IMR-90 (cell line): ENCODE measurements around the gene TMEM86B. TPM values are rescaled to one million over a fixed set of nuclear protein-coding genes. Genes with fewer than 3 reads are reported as not detected.

Experiments
- ATAC-seq: fragments of 200-7000 bp; cut with Tn5 transposase; 2 replicates; pipeline ENCODE4 v1.9.1; 2020; ENCODE audit warnings: low read depth, mild to moderate bottlenecking, moderate library complexity
- BruUV-seq: library from RNA; stranded (reverse); fragments of 400-500 nt; replicated peaks from 2 replicates; lab custom pipeline; 2021; lab: Mats Ljungman, UMichigan
- CTCF ChIA-PET: fragments of 300-600 bp; formaldehyde crosslinking; extraction: SDS; loops from one replicate; lab custom pipeline; 2021; ENCODE audit warnings: antibody characterized with exemption; lab: Yijun Ruan, JAX
- POLR2A ChIA-PET: fragments of 300-600 bp; sonication (Branson Sonifier 250); formaldehyde crosslinking; loops from one replicate; lab custom pipeline; 2022; ENCODE audit warnings: antibody characterized with exemption; ENCODE audit not compliant: unreplicated experiment; lab: Charles Lee
- DNase-seq: peaks from one replicate; pipeline ENCODE4 v3.0.0; 2013
- H2AFZ ChIP-seq: replicated peaks from 2 replicates; pipeline ENCODE3; 2013; ENCODE audit warnings: low read length, mild to moderate bottlenecking; ENCODE audit not compliant: poor library complexity
- H2AK5ac ChIP-seq: 2 replicates; pipeline ENCODE4 v1.6.1; 2013; ENCODE audit warnings: low read depth, low read length, inconsistent platforms
- H2AK9ac ChIP-seq: replicated peaks from 2 replicates; pipeline ENCODE3; 2013; ENCODE audit warnings: mild to moderate bottlenecking, low read depth, low read length, moderate library complexity; ENCODE audit not compliant: poor library complexity
- H2BK120ac ChIP-seq: 2 replicates; pipeline ENCODE4 v1.6.1; 2013; ENCODE audit warnings: low read depth, low read length, inconsistent platforms
- H2BK15ac ChIP-seq: 3 replicates; pipeline ENCODE4 v1.6.1; 2013; ENCODE audit warnings: low read depth, low read length, inconsistent platforms
- H2BK20ac ChIP-seq: 2 replicates; pipeline ENCODE4 v1.6.1; 2013; ENCODE audit warnings: low read depth, mild to moderate bottlenecking, inconsistent platforms, low read length, moderate library complexity
- H2BK5ac ChIP-seq: 2 replicates; pipeline ENCODE4 v1.6.1; 2013; ENCODE audit warnings: mild to moderate bottlenecking, low read depth, low read length, inconsistent platforms; ENCODE audit not compliant: poor library complexity, severe bottlenecking
- H3K14ac ChIP-seq: replicated peaks from 2 replicates; pipeline ENCODE4 v1.6.1; 2013; ENCODE audit warnings: low read depth, low read length, inconsistent platforms
- H3K18ac ChIP-seq: 2 replicates; pipeline ENCODE4 v1.6.1; 2013; ENCODE audit warnings: low read depth, low read length, control low read depth
- H3K23ac ChIP-seq: 2 replicates; pipeline ENCODE4 v1.6.1; 2013; ENCODE audit warnings: low read depth, low read length, inconsistent platforms
- H3K27ac ChIP-seq: 2 replicates; pipeline ENCODE4 v1.5.1; 2013; ENCODE audit warnings: mild to moderate bottlenecking, control low read depth, low read length; ENCODE audit not compliant: insufficient read depth
- H3K27me3 ChIP-seq: 2 replicates; pipeline ENCODE4 v1.6.1; 2013; ENCODE audit warnings: low read length; ENCODE audit not compliant: control insufficient read depth, insufficient read depth
- H3K36me3 ChIP-seq: 2 replicates; pipeline ENCODE4 v1.6.1; 2013; ENCODE audit warnings: low read length, mixed read lengths; ENCODE audit not compliant: control insufficient read depth, insufficient read depth
- H3K4ac ChIP-seq: 2 replicates; pipeline ENCODE4 v1.6.1; 2013; ENCODE audit warnings: low read depth, low read length, inconsistent platforms
- H3K4me1 ChIP-seq: 2 replicates; pipeline ENCODE4 v1.6.1; 2013; ENCODE audit warnings: low read length, mixed read lengths; ENCODE audit not compliant: control insufficient read depth, insufficient read depth
- H3K4me2 ChIP-seq: 2 replicates; pipeline ENCODE4 v1.6.1; 2013; ENCODE audit warnings: low read depth, mild to moderate bottlenecking, control low read depth, low read length, moderate library complexity
- H3K4me3 ChIP-seq: 2 replicates; pipeline ENCODE4 v1.5.1; 2013; ENCODE audit warnings: low read depth, mild to moderate bottlenecking, control low read depth, low read length, moderate library complexity; ENCODE audit not compliant: insufficient read depth
- H3K56ac ChIP-seq: 2 replicates; pipeline ENCODE4 v1.6.1; 2013; ENCODE audit warnings: low read length, inconsistent platforms; ENCODE audit not compliant: insufficient read depth; ENCODE audit errors: extremely low read depth
- H3K79me1 ChIP-seq, 2 experiments: 2 replicates each; pipeline ENCODE4 v1.6.1; 2013; ENCODE audit warnings: low read length in 2 of 2, inconsistent platforms in 1 of 2, low read depth in 1 of 2
- H3K9ac ChIP-seq: 2 replicates; pipeline ENCODE4 v1.6.1; 2013; ENCODE audit warnings: low read depth, low read length, control low read depth
- H3K9me1 ChIP-seq: 2 replicates; pipeline ENCODE4 v1.6.1; 2013; ENCODE audit warnings: low read length, inconsistent platforms; ENCODE audit not compliant: insufficient read depth
- H3K9me3 ChIP-seq: 2 replicates; pipeline ENCODE4 v1.6.1; 2013; ENCODE audit warnings: low read length; ENCODE audit not compliant: control insufficient read depth, insufficient read depth
- H4K20me1 ChIP-seq: 2 replicates; pipeline ENCODE4 v1.6.1; 2013; ENCODE audit warnings: low read length, inconsistent platforms; ENCODE audit not compliant: insufficient read depth
- H4K5ac ChIP-seq: 2 replicates; pipeline ENCODE4 v1.6.1; 2013; ENCODE audit warnings: mild to moderate bottlenecking, low read depth, low read length, control low read depth
- H4K8ac ChIP-seq, 2 experiments: 2 replicates each; pipeline ENCODE4 v1.6.1; 2013; ENCODE audit warnings: low read depth in 2 of 2, low read length in 2 of 2, control low read depth in 1 of 2, inconsistent platforms in 1 of 2
- H4K91ac ChIP-seq: 2 replicates; pipeline ENCODE4 v1.6.1; 2013; ENCODE audit warnings: low read depth, low read length, inconsistent platforms; ENCODE audit not compliant: insufficient read depth
- BHLHE40 ChIP-seq: fragments of 150-350 bp; IDR thresholded peaks from 2 replicates; pipeline ENCODE4 v1.6.1; 2016; ENCODE audit warnings: mild to moderate bottlenecking, low read depth, low read length
- CEBPB ChIP-seq: IDR thresholded peaks from 2 replicates; pipeline ENCODE4 v1.6.1; 2012; ENCODE audit warnings: low read depth, low read length, improper control_type of control experiment
- CTCF ChIP-seq: conservative IDR thresholded peaks from 2 replicates; pipeline ENCODE4 v1.5.1; 2012; ENCODE audit warnings: mild to moderate bottlenecking, low read depth, low read length, improper control_type of control experiment
- ELK1 ChIP-seq: fragments of 150-350 bp; IDR thresholded peaks from 2 replicates; pipeline ENCODE4 v1.6.1; 2016; ENCODE audit warnings: low read depth, mild to moderate bottlenecking, low read length, moderate library complexity, borderline replicate concordance
- FOS ChIP-seq: fragments of 150-350 bp; IDR thresholded peaks from 2 replicates; pipeline ENCODE4 v1.6.1; 2016; ENCODE audit warnings: low read depth, low read length
- MAFK ChIP-seq: IDR thresholded peaks from 2 replicates; pipeline ENCODE4 v1.6.1; 2012; ENCODE audit warnings: low read depth, low read length, improper control_type of control experiment
- MAZ ChIP-seq: IDR thresholded peaks from 2 replicates; pipeline ENCODE4 v1.6.1; 2012; ENCODE audit warnings: low read depth, mild to moderate bottlenecking, low read length, improper control_type of control experiment, moderate library complexity, borderline replicate concordance
- MXI1 ChIP-seq: IDR thresholded peaks from 2 replicates; pipeline ENCODE4 v1.6.1; 2012; ENCODE audit warnings: low read depth, mild to moderate bottlenecking, low read length, moderate library complexity, borderline replicate concordance
- NFE2L2 ChIP-seq: fragments of 150-350 bp; IDR thresholded peaks from 2 replicates; pipeline ENCODE4 v1.6.1; 2016; ENCODE audit warnings: low read depth, mild to moderate bottlenecking, low read length
- RAD21 ChIP-seq: IDR thresholded peaks from 2 replicates; pipeline ENCODE4 v1.6.1; 2012; ENCODE audit warnings: low read length, improper control_type of control experiment
- RCOR1 ChIP-seq: IDR thresholded peaks from 2 replicates; pipeline ENCODE4 v1.6.1; 2012; ENCODE audit warnings: mild to moderate bottlenecking, low read length, improper control_type of control experiment; ENCODE audit not compliant: insufficient replicate concordance
- RFX5 ChIP-seq: IDR thresholded peaks from 2 replicates; pipeline ENCODE4 v1.8.0; 2012; ENCODE audit warnings: low read depth, mild to moderate bottlenecking, low read length, moderate library complexity
- SMC3 ChIP-seq: fragments of 150-350 bp; IDR thresholded peaks from 2 replicates; pipeline ENCODE4 v1.6.1; 2016; ENCODE audit warnings: low read depth, mild to moderate bottlenecking, antibody characterized with exemption, low read length, moderate library complexity
- USF2 ChIP-seq: fragments of 150-350 bp; IDR thresholded peaks from 2 replicates; pipeline ENCODE4 v1.6.1; 2017; ENCODE audit warnings: mild to moderate bottlenecking, antibody characterized with exemption, low read length, low read depth
- whole genome bisulfite sequencing, 2 experiments: methylation state at CpG; one replicate each; pipeline versions ENCODE4 v1.1.5 to v1.1.7; 2013; ENCODE audit warnings: missing lambda C conversion rate in 2 of 2; ENCODE audit not compliant: insufficient read length in 1 of 2; ENCODE audit errors: extremely low coverage in 2 of 2; 5-methylcytosine and 5-hydroxymethylcytosine counted together
- dilution Hi-C: fragments of 300-500 bp; cut with HindIII; formaldehyde crosslinking; loops from one replicate; pipeline ENCODE4 v1.14.3; 2018; ENCODE audit warnings: low sequenced_read_pairs; ENCODE audit not compliant: unreplicated experiment
- in situ Hi-C: fragments of 300-500 bp; cut with MboI; formaldehyde crosslinking; loops from 3 replicates; pipeline ENCODE4 v1.14.3; 2019; ENCODE audit warnings: low sequenced_read_pairs, inconsistent platforms, mixed read lengths
- intact Hi-C: fragments of 100-400 bp; cut with micrococcal nuclease; formaldehyde crosslinking; loops from 2 replicates; pipeline ENCODE4 v1.10.0; 2022
- polyA plus RNA-seq, 3 experiments: library from polyadenylated mRNA; depleted of rRNA; stranded (reverse); fragments of >200 nt; gene quantifications; 2 replicates each; pipeline ENCODE4 v1.2.3, GENCODE V29; 2012; ENCODE audit warnings: low replicate concordance in 1 of 3
- total RNA-seq: library from RNA; depleted of rRNA; stranded (reverse); fragments of >200 nt; gene quantifications from 2 replicates; pipeline ENCODE4 v1.2.3, GENCODE V29; 2012

The TMEM86B gene
- total and polyA plus RNA-seq, 2 of the 4 experiments (the other 2 are of a cell fraction) = 0.18 to 2.4 TPM

GRCh38 chr19:55224038-55224665, 4.4 kb downstream of the TMEM86B start:
- H3K23ac ChIP-seq = no peak overlapping the region
- no peak overlapping the region for H3K18ac ChIP-seq
- no peak overlapping the region for H3K4me3 ChIP-seq
- no peak overlapping the region for H3K9ac ChIP-seq
- H2AK5ac ChIP-seq = no peak overlapping the region
- no TSS peak for BruUV-seq
- TF ChIP-seq RCOR1 (no peak), RAD21 (no peak), MXI1 (no peak), NFE2L2 (no peak), SMC3 (no peak), MAZ (no peak), RFX5 (no peak), USF2 (no peak), MAFK (no peak), BHLHE40 (no peak), FOS (no peak), ELK1 (no peak), CEBPB (no peak), CTCF (no peak)
- POLR2A ChIA-PET = no interaction called here
- no peaks in the 10 kb centered on the region for H3K27me3 ChIP-seq
- DNase-seq = no peak
- H3K4ac ChIP-seq = no peak overlapping the region
- dilution Hi-C loops = no loop called here
- no peak overlapping the region for H2BK120ac ChIP-seq
- H3K9me3 ChIP-seq = no peaks in the 10 kb centered on the region
- in situ Hi-C loops = loop anchor here (5.0 kb wide), 1 partner anchor 33 kb away; the partner anchor contains the start of gene PPP6R1
- no peak overlapping the region for H2AK9ac ChIP-seq
- peaks cover 11% of the 10 kb centered on the region for H4K20me1 ChIP-seq
- 85% methylated on average over 14 of the region's 26 CpGs; no CpG with 5 or more reads in 1 of the 2 experiments for WGBS, 2 experiments
- 0 out of 2 replicates have a peak, but pooled peaks cover 6% of the 10 kb centered on the region for H3K9me1 ChIP-seq
- no peak overlapping the region for H2AFZ ChIP-seq
- H3K14ac ChIP-seq = no peak overlapping the region
- H4K91ac ChIP-seq = no peak overlapping the region
- H3K79me1 ChIP-seq = no peaks in the 10 kb centered on the region
- no peak overlapping the region for H2BK20ac ChIP-seq
- intact Hi-C loops = no loop called here
- CTCF ChIA-PET = no interaction called here
- H3K27ac ChIP-seq = no peak overlapping the region
- H4K5ac ChIP-seq = no peak overlapping the region
- H2BK5ac ChIP-seq = no peak overlapping the region
- no peak overlapping the region for H4K8ac ChIP-seq
- H3K4me1 ChIP-seq = no peaks in the 10 kb centered on the region
- H2BK15ac ChIP-seq = no peak overlapping the region
- no peak overlapping the region for H3K4me2 ChIP-seq
- peaks cover 17% of the 10 kb centered on the region for H3K36me3 ChIP-seq
- ATAC-seq = no peak
- no peak overlapping the region for H3K56ac ChIP-seq
